IPS DF 4.7 (cell line): ENCODE results near the gene ABHD10.

ENCODE experiments used
- DNase-seq: peaks from one replicate; pipeline ENCODE4 v3.0.0-alpha.2; 2013; ENCODE audit warnings: low spot score; ENCODE audit errors: extremely low read depth

ABHD10 gene

DNA sequence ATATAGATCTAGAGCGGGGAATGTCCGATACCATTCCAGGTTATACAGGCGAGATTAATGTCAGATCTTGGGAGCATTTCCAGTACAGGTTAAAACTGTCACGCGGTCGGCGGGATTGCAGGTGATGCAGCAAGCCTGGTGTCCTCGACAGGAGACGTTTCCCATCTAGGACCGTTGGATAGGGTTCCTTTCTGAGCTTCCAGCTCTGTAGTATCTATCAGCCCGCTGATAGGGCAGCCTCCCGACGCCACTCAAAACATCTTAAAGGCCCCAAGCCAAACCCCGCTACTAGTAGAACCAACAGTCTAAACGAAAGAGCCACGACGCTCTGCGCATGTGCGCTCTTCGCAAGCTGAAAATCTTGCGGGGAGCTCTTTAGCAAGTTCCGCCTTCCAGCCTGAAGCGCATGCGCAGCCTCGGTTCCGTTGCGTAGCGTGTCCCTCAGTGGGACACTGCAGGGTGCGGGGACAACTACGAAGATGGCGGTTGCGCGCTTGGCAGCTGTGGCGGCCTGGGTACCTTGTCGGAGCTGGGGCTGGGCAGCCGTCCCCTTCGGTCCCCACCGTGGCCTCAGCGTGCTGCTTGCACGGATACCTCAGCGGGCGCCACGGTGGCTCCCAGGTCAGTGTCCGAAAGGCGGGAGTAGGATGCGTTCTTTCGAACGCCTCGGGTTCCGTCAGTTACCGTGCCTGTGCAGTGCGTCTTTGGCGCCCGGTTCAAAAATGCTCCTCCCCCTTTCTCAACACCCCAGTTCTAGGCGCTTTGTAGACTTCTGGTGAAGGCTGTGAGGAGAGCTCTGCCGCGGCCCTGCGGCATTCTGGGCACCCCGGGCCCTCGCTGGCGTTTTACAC is at the start of gene ABHD10:
ABHD10 (plus strand) TSS at position 444 of the 851 bp plus-strand sequence; CDS start at position 480, 36 bp downstream.
- peak; percentile 98 for DNase-seq

DNA sequence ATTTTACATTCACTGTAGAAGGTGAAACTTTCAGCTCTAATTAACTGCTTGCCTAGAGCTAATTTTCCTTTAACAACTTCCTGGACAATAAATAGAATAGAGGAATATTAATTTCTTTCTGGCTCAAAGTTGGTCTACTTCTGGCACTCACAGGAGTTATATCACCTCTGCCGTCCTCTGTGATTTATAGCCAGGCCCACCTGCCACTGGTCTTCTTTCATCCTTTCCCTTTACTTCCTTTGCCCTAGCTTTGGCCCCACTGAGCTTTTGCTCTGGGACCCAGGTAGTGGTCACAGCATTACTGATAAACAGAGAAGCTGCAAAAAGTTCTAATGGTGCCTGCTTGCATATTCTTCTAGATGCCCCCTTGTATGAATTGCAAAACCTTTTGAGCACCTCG is 49.3 kb upstream of the ABHD10 start:
- DNase-seq = no peak

DNA sequence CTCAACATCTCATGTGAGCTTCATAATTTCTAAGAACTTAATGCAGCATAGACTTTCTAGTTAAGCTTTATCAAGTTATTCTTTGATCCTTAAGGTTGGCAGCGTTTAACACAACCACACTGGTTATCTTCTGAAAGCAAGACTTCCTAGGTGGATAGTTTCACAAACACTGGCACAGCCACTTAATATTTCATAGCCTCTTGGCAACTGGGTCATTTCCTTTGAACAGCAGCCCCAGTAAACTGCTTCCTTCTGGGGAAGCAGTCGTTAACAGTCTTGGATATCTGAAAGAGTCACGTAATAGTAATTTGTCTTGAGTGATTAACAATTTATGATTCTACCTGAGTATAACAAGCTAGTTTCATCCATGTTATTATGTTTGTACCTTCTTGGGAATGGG is 45.9 kb upstream of the ABHD10 start:
- no peak for DNase-seq

DNA sequence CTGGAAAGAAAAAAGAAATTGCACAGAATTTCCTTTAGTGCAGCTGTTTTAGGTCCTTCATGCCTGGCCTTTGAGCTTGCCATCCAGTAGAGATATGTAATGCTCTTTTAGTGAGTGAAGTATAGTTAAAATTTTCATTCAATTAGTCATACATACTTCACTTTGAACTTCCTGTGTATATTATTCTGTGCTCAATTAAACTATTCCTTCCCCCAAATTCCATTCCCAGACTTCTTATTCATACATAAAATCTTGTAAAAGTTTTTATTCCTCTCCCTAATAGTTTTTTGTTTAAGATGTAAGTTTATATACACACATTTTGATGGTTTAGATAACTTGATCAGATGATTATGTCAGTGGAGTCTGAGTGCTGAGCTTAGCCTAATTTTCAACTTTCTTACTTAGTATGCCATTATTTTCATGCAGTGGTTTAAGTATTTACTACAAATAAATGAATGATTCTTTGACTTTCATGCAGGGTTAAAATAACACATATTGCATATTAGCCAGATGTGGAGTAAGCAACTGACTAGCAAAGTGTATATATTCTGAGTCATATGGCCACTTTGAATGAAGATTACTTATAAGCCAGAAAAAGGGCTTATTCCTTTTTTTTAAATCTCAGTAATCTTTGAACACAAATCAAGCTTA is 42.5 kb upstream of the ABHD10 start:
- no peak for DNase-seq

DNA sequence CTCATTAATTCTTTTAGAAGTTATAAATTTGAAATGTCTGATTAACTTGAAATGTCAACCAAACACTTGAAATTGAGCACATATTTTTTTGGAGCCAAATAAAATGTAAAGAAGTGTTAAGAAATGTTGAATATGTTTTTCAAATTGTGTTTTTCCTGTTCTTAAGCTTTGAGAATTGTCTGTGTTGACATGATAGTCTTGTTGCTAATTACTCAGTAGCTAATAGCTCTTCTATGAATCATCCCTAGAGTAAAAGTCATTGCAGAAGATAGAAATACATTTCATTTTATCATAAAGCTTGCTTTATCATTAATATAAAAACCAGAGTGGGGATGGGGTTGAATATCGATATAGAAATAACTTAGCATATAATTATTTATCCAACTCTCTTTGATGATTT is 41.9 kb upstream of the ABHD10 start:
- no peak for DNase-seq

DNA sequence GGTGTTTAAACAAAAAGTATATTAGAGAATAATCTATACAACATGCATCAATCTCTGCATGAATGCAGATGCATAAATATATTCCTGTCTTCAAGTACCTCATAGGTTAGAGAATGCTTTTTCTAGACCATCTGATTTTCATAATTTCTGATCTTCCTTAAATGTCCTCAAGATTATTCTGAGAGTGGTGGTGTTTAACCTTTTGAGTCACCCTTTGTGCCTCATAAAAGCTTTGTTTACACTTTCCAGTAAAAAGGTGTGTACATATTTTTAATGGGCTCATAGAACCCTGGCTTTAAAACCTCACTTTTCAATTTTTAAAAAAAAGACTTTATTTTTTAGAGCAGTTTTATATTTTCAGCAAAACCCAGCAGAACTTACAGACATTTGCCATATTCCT is 41.0 kb upstream of the ABHD10 start:
- no peak for DNase-seq

DNA sequence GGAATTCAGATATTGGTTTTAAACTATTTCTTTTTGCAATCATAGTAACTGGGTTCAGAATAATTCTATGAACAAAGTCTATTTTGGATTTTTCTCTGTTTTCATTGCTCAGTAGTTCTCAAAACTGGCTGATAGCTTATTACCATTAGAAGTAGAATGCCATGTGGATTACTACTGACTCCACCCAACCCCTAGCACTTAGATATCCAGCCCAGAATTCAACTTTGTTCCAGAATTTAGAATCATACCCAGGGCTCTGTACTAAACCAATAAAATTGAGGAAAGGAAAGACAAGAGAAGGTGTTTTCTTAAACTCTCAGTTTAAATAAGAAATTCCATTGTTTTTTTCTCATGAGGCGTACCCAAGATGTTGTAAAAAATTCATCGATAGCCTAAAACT is 39.0 kb upstream of the ABHD10 start:
- no peak for DNase-seq

DNA sequence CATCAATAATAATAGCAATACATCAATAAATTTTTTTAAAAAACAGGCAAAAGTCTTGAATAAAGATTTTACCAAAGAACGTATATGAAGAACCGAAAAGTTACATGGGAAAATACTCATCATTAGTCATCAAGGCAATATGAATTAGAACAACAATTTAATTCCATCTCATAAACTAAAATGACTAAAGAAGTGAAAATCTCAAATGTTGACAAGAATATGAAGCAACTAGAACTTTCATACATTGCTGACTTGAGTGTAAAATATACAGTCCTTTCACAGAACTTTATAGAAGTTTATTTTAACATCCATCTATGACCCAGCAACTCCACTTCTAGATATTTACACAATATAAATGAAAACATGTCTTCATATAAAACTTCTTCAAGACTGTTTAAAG is 35.3 kb upstream of the ABHD10 start:
- DNase-seq = no peak

DNA sequence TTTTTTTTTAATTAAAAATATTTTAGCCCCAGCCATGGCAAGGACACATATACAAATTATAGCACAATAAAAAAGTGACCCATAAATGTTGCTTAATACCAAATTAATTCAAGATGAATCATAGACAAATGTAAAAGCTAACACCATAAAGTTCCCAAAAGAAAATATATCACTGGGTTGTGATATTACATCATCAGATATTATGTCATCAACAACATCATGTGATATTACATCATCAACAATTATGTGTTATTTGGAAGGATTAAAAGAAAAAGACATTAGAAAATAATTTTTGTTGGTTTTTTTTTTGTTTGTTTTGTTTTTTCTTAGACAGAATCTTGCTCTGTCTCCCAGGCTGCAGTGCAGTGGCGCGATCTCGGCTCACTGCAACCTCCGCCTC is 34.5 kb upstream of the ABHD10 start:
- no peak for DNase-seq

DNA sequence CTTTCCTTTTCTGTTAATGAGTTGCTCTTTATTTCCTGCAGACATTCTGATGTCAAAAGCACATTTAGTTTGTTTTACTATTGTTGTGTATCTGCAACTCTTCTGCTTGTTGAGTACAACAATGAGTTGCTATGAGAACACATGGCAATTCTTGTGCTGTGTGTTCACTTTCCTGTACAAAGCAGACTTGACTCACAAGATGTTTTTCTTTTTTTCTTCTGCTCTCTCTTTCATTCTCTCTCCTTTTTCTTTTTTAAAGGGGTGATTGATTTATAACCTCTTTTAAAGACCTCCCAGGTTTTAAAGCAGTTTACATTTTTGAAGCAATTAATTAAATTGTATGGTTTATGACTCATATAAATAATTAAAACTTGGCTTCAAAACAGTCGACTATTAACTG is 31.6 kb upstream of the ABHD10 start:
- DNase-seq = no peak

DNA sequence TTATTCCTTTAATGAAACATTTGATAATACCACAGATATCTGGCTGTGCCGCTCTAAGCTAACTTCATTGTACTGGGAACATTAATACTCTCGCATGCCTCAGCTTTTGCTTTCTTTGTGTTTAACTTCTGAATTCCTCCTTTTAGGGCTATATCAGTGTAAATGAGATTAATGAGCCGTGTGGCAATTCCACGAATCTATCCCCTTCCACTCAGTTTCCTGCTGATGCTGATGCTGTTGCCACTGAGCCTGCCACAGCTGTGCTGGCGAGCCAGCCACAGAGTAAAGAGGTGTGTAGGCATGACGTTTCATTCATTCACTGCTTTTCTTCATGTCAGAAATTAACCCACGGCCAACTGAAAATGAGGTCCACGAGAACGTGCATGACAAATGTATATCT is 30.0 kb upstream of the ABHD10 start:
- DNase-seq = no peak

DNA sequence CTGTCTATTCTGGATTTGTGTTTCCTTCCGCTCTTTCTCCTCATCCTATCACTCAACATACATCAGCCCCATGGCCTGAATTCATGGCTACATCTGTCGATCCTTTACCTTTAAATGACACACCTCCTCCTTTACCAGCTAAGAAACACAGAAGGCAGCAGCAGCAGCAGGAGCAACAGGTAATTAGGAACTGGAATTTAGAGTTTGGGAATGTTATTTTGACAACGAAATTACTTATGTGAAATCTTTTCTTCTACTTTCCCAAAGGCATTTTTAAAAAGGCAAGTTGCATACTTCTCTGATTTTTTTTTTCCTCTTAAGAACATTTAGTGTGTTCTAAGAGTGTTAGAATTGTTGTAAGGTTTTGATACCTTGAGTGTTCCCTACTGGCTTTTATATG is 29.1 kb upstream of the ABHD10 start:
- no peak for DNase-seq

DNA sequence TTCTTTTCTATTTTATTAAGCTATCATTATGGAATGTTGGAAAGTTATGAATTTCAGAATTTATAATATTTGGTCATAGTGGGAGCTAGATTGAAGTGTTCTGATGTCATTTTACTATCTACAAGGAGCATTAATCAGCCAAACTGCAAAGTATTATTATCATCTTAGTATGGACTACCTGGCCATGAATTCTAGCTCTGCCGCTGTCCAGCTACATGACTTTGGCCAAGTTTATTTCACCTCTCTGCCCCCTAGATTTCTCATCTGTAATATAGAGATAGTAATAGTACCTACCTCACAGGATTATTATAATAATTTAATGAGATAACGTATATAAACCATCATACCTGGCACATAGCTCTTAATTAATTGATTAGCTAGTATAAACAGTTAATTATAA is 27.8 kb upstream of the ABHD10 start:
- no peak for DNase-seq

DNA sequence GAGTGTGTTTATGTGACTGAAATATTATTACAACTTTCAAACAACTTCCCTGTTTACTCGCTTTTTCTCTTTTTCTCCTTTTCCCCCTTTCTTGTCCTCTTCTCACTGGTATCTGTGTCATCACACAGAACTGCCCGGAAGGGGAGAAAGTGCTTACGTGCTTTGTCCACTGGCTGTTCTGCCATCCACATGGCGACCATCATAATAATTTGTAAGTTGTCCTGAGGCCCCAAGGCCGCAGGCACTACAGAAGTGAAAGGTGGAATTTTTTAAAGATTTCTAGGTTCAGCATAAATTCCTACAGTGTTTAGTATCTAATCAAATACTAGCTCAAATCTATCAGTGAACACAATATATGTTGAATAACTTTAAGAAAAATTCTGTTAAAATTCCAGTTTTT is 26.7 kb upstream of the ABHD10 start:
- DNase-seq = no peak

DNA sequence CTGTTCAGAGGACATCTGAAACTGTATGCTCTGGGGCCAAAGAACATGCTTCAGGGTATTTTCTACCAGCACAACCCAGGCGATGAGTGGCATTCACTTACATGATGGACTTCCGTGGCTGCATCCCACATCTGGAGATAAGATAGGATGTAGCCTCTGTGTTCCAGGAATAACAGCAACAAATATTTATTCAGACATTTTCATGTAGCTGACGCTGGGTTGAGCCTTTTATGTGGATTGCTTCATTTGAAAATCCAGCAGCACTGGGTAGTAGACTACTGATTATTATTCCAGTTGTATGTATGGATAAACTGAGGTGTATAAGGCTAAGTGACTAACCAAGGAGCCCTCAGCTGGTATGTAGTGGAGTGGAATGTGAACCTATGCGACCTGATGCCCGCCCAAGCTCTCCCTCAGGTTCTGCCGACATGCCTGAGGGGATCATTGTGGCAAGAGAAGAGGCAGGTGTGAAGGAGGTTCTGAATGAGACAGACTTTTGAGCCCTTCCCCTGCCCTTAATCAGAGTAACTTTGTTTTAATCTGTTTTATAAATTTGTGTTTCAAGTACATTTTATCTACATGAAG is 25.9 kb upstream of the ABHD10 start:
- DNase-seq = no peak

DNA sequence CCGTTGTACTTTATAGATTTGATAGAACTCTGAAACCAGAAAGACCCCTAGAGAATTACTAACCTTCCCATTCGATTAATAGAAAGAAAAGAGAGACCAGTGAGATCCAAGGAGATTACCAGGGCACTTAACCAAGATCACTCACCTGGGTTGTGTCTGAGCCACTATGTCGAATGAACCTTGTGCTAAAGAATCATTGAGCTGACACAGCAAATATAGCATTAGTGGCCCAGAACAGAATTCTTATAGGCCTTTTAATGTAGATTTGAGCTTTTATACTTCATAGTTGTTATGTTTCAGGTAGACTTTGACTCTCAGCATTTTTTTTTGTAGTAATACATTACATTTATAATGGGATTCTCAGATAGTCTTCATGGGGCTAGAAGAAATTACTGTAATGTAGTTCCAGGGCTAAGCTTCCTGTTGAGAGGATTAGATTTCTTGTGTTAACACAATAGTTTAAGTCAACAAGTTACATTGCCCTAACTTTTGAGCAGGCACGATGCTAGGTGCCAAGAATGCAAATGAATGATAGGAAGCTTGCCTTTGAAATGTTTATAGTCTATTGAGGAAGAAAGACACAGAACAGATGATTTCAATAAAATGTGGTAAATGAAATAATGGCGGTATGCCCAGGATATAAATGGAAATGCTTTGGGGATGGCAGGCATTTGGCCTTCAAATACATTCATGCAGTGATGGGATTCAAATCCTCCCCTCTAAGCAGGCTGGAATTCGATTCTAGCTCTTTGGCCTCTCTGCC is 24.4 kb upstream of the ABHD10 start:
- DNase-seq = no peak

DNA sequence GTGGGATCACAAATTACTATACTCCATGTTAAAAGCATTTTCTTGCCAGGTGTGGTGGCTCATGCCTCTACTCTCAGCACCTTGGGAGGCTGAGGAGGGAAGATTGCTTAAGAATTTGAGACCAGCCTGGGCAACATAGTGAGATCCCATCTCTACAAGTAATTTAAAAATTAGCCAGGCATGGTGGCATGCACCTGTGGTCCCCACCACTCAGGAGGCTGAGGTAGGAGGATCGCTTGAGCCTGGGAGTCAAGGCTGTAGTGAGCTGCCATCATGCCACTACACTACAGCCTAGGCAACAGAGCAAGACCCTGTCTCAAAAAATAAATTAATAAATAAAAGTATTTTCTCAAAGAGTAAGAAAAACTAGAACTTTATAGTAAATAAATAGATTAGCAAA is 22.9 kb upstream of the ABHD10 start:
- no peak for DNase-seq

DNA sequence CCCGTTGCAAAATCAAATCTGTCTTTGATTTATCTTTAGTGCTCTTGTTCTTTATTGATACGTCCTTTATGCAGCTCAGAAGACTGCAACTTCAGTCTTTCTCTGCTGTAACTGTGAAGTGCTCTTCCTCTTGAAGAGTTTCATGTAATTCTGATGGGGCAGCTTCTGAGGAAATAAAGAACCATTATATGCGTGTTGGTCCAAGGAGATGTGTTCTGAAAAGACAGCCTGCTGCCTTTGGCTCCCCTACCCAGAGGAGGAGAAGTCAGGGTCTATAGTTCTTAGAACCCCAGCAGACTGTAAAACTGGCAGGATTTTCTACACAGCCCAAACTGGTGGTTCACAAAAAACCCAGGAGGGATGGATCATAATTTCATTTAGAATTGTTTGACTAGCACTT is 22.4 kb upstream of the ABHD10 start:
- DNase-seq = no peak

DNA sequence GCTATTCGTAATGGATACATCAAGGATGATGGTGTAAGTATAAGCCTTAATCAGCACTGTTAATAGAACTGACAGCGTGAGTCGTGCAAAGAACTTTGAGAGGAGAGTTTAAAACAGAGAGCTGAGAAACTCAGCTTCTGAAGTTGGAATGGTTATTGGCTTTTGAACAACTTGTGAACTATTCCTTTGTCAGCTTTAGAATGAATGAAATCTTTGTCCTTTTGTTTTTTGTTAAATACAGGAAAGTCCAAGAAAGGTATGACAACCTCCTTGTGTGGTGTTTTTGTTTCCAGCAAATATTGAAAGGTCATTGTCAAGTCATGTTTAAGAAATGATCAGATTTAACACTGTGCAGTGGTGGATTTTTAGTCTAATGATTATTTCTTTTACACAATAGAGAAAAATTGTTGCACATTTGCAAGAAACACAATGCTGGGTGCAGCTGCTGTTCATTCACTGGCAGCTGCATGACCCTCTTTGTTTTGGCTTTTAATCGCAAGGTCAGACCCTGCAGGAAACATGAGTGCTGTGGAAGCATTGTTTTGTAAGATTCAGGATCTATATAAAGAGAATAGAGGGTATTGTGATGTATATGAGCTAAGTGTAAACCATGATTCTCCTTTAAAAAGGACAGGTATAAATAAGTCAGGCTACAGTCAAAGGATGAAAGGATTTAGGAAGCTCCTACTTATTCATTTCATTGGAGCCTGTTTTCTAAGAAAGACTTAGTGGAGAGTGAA is 21.7 kb upstream of the ABHD10 start:
- peak; percentile 56 for DNase-seq

DNA sequence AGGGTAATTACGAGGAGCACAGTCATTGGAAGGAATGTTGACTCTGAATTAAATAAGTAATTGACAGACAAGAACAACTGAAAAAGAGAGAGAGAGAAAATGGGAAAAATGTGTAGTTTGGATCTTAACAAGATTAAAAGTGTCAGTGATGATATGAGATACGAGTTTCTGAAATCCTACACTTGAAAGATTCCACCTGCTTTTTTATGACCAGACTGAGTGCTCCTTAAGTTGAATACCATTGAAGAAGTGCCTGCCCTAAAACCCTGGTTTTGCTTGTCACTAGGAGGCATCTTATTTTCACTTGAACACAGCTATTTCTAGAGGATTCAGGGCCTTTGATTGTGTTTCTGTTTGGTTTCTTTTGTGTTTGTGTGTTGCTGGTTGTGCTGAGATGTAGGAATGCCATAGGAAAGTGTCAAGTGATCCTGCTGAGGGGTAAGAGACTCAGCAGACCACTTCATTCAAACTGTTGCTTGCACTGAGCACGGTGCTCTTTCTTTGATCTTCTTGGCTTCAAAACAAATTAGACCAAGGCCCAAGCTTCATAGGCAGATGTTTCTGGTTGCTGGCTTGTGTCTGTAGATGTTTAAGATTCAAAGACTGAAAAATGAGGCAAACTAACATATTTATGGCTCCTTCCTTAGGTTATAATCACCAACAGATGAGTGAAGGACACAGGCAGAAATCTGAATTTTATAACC is 17.2 kb upstream of the ABHD10 start:
- no peak for DNase-seq

DNA sequence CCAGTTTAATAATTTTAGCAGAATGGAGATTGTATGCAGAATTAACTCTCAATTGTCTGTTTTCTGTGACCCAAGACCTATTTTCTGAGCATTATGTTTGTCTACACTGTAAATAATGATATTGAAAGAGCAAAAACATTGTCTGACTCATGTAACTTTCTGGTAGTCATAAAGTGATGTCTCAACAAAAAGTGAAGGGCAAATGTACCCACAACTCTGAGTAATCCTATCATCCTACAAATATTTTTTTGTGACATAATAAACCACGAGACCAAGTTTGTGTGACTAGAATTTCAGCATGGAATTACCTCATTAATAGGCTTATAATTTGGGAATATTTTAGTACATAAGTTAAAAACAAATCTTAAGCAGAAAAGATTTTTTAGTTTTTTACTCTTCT is 15.4 kb upstream of the ABHD10 start:
- DNase-seq = no peak
